Keratinocyte (primary cell): ENCODE data around the gene FGFR2.

ENCODE experiments used
- CTCF ChIP-seq, 3 experiments: IDR thresholded peaks in 1 of 3; conservative IDR thresholded peaks in 1 of 3; optimal IDR thresholded peaks in 1 of 3; 2 replicates in 2 of 3; 3 replicates in 1 of 3; pipeline versions ENCODE3 to v1.5.1; 2011; ENCODE audit warnings: low read length in 3 of 3, mild to moderate bottlenecking in 3 of 3, moderate library complexity in 2 of 3, control low read depth in 1 of 3, inconsistent platforms in 1 of 3; ENCODE audit not compliant: insufficient read depth in 2 of 3; ENCODE audit errors: extremely low read depth in 1 of 3
- EZH2 ChIP-seq: IDR thresholded peaks from one replicate; pipeline ENCODE4 v1.6.1; 2012; ENCODE audit warnings: inconsistent platforms, mild to moderate bottlenecking, low read length, moderate library complexity

- TF ChIP-seq EZH2 (no peak), CTCF (optimal IDR thresholded peaks at IDR 0.05 in 1 of 3, IDR thresholded peaks at IDR 0.05 in 1 of 3, conservative IDR thresholded peaks at IDR 0.05 in 1 of 3; ENCODE audit: extremely low read depth in 1 of 3, insufficient read depth in 2 of 3, low read length in 3 of 3) (no peak)
Measured at GRCh38 chr10:121485436-121486139, 112.7 kb downstream of the FGFR2 start.
